NCI-H2029 (cell line): ENCODE data around the gene KRT32.
"Not testable (repeated sequence)": the region's sequence is repeated elsewhere in the genome, so short reads cannot be mapped to it uniquely, and the experiment has no call there.

ENCODE experiments used
- DNase-seq: peaks from one replicate; lab custom pipeline; 2025; lab: John Stamatoyannopoulos, UW

KRT32 gene

GRCh38 chr17:41464173-41464572 is 3.0 kb downstream of the KRT32 start:
- no peak for DNase-seq

- DNase-seq = no peak
Measured at GRCh38 chr17:41463746-41464145, 3.4 kb downstream of the KRT32 start.

GRCh38 chr17:41462705-41463104 is 4.5 kb downstream of the KRT32 start:
- DNase-seq = no peak

- no peak for DNase-seq
Measured at GRCh38 chr17:41457676-41458075, 9.5 kb downstream of the KRT32 start.

- DNase-seq = no peak
Measured at GRCh38 chr17:41456204-41456603, 11.0 kb downstream of the KRT32 start.

- no peak for DNase-seq
Measured at GRCh38 chr17:41455236-41455635, 11.9 kb downstream of the KRT32 start.

GRCh38 chr17:41453066-41453465 is 14.1 kb downstream of the KRT32 start:
- DNase-seq = no peak

GRCh38 chr17:41452281-41452680 is 14.9 kb downstream of the KRT32 start:
- no peak for DNase-seq

- DNase-seq = no peak
Measured at GRCh38 chr17:41451154-41451728, 15.9 kb downstream of the KRT32 start.

- no peak for DNase-seq
Measured at GRCh38 chr17:41449008-41449407, 18.2 kb downstream of the KRT32 start.

- DNase-seq = no peak
Measured at GRCh38 chr17:41448506-41448905, 18.7 kb downstream of the KRT32 start.

- no peak for DNase-seq
Measured at GRCh38 chr17:41446806-41447205, 20.4 kb downstream of the KRT32 start.

- no peak for DNase-seq
Measured at GRCh38 chr17:41444640-41445039, 22.5 kb downstream of the KRT32 start.

GRCh38 chr17:41444186-41444585 is 23.0 kb downstream of the KRT32 start:
- DNase-seq = no peak

- DNase-seq = no peak
Measured at GRCh38 chr17:41442739-41443138, 24.4 kb downstream of the KRT32 start.

- DNase-seq = no peak
Measured at GRCh38 chr17:41440531-41441033, 26.6 kb downstream of the KRT32 start, which contains the start of gene KRT38. Gene KRT38 (minus strand): TSS chr17:41440983. CDS start chr17:41440921, 62 bp downstream.

- no peak for DNase-seq
Measured at GRCh38 chr17:41439375-41439774, 27.8 kb downstream of the KRT32 start.

GRCh38 chr17:41437769-41438168 is 29.4 kb downstream of the KRT32 start:
- no peak for DNase-seq

GRCh38 chr17:41437254-41437653 is 29.9 kb downstream of the KRT32 start:
- DNase-seq = no peak

GRCh38 chr17:41434415-41434814 is 32.8 kb downstream of the KRT32 start:
- no peak for DNase-seq

- peak; percentile 26 for DNase-seq
Measured at GRCh38 chr17:41434005-41434404, 33.2 kb downstream of the KRT32 start.

GRCh38 chr17:41433586-41433985 is 33.6 kb downstream of the KRT32 start:
- no peak for DNase-seq

GRCh38 chr17:41430376-41430775 is 36.8 kb downstream of the KRT32 start:
- not testable (repeated sequence) for DNase-seq

GRCh38 chr17:41429667-41430066 is 37.5 kb downstream of the KRT32 start:
- DNase-seq = no peak
